ENCODE results near the gene LUZP1.
"Not testable (repeated sequence)": the region's sequence is repeated elsewhere in the genome, so short reads cannot be mapped to it uniquely, and the experiment has no call there.

The LUZP1 gene

DNA sequence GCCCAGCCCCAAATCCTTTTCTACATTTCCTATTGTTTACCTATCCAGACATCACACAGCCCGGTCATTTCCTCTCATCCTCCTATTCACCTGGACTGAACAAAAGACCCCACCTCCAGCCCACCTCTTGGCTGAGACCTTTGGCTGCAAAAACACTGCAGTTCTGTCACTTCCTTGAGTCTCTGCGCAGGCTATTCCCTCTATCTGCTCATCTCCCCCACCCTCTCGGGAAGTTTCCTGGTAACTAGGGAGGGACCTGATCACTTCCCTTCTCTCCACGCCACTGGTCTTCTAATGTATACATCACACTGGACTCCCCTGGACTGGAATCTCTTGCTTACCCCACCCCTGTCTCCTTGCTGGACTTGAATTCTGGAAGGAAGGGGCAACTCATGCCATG is 43.3 kb upstream of the LUZP1 start:
- 65% methylated on average over 2 of the region's 4 CpGs for WGBS (ENCODE audit: insufficient coverage)

DNA sequence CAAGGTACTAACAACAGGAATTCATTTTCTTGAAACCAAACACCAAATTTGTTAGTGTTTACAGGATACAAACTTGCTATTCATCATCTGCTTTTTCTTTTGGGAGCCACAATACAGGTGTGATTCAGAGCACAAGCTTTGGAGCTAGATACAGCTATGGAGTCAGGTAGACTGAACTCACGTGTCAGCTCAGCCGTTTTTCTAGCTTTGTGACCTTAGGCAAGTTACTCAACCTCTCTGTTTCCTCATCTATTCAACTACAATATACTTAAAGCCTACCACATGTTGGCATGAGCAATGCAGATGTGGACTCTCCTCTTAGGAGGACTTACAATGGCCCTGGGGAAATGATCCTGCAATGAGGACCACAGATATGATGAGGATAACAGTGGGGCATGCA is 42.3 kb upstream of the LUZP1 start:
- no peak overlapping the region for H3K4me3 ChIP-seq (ENCODE audit: control insufficient read depth in 1 of 7, extremely low read depth in 1 of 7, insufficient read depth in 4 of 7, low read depth in 2 of 7, low read length in 6 of 7)
- no peaks in the 10 kb centered on the region for H3K36me3 ChIP-seq (ENCODE audit: control insufficient read depth in 4 of 4, insufficient read depth in 4 of 4, low read length in 3 of 4)
- POLR2A ChIA-PET = no interaction called here
- H3K27ac ChIP-seq (ENCODE audit: insufficient read depth in 1 of 2, low read depth in 1 of 2, low read length in 2 of 2, poor library complexity in 1 of 2, severe bottlenecking in 2 of 2) = no peak overlapping the region
- peaks cover 0 to 4% (median 2%) of the 10 kb centered on the region in 4 experiments for H3K4me1 ChIP-seq (ENCODE audit: control extremely low read depth in 1 of 4, control insufficient read depth in 4 of 4, insufficient read depth in 4 of 4, low read length in 3 of 4)
- CTCF ChIA-PET = interaction anchor here (0.9 to 1.4 kb wide), 3 partner anchors 10 to 20 kb away, joined by 3 read pairs; no protein-coding TSS in a partner anchor
- H3K9me3 ChIP-seq (ENCODE audit: control extremely low read depth in 1 of 5, control insufficient read depth in 4 of 5, insufficient read depth in 2 of 5, low read depth in 1 of 5, low read length in 4 of 5) = no peaks in the 10 kb centered on the region
- WGBS (ENCODE audit: insufficient coverage) = no CpG with 5 or more reads among the region's 2 CpGs
- no peak for DNase-seq
- H3K27me3 ChIP-seq (replicated peaks in 2 of 5; ENCODE audit: control insufficient read depth in 4 of 5, insufficient read depth in 5 of 5, low read length in 4 of 5) = peaks cover 0 to 22% (median 6%) of the 10 kb centered on the region in 5 experiments

More for the DNA sequence above, 43.3 kb upstream of the LUZP1 start:
- Histone ChIP-seq H3K9me3 (ENCODE audit: control extremely low read depth in 1 of 5, control insufficient read depth in 4 of 5, insufficient read depth in 2 of 5, low read depth in 1 of 5, low read length in 4 of 5) (no peaks in the 10 kb centered on the region), H3K27ac (ENCODE audit: insufficient read depth in 1 of 2, low read depth in 1 of 2, low read length in 2 of 2, poor library complexity in 1 of 2, severe bottlenecking in 2 of 2) (no peak overlapping the region), H3K36me3 (ENCODE audit: control insufficient read depth in 4 of 4, insufficient read depth in 4 of 4, low read length in 3 of 4) (no peaks in the 10 kb centered on the region), H3K27me3 (replicated peaks in 2 of 5; ENCODE audit: control insufficient read depth in 4 of 5, insufficient read depth in 5 of 5, low read length in 4 of 5) (peaks cover 0 to 32% (median 10%) of the 10 kb centered on the region in 5 experiments), H3K4me1 (ENCODE audit: control extremely low read depth in 1 of 4, control insufficient read depth in 4 of 4, insufficient read depth in 4 of 4, low read length in 3 of 4) (peaks cover 0 to 8% (median 6%) of the 10 kb centered on the region in 4 experiments), H3K4me3 (ENCODE audit: control insufficient read depth in 1 of 7, extremely low read depth in 1 of 7, insufficient read depth in 4 of 7, low read depth in 2 of 7, low read length in 6 of 7) (no peak overlapping the region)
- POLR2A ChIA-PET = no interaction called here
- DNase-seq = no peak
- CTCF ChIA-PET = interaction anchor here (2.0 kb wide), 1 partner anchor 10 kb away, joined by 5 read pairs; no protein-coding TSS in a partner anchor

DNA sequence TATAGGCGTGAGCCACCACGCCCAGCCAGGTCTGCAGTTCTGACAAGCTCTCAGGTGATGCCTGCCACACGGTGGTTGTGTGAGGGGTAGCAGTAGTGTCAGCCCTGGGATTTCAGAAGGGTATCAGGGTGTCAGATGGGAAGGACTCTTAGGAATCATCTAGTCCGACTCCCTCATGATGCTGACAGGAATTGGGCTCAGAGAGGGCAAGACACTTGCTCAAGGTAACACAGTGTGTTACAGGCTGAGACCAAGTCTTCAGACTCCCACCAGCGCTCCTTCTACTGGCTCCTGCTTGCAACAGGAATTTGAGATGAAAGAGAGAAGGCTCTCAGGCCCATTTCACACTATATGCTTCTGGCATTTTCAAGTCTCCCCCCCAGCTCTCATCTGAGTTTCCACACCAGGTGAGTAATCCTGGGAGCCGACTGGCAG is 41.7 kb upstream of the LUZP1 start:
- Histone ChIP-seq H3K27ac (ENCODE audit: insufficient read depth in 1 of 2, low read depth in 1 of 2, low read length in 2 of 2, poor library complexity in 1 of 2, severe bottlenecking in 2 of 2) (no peak overlapping the region), H3K4me3 (ENCODE audit: control insufficient read depth in 1 of 7, extremely low read depth in 1 of 7, insufficient read depth in 4 of 7, low read depth in 2 of 7, low read length in 6 of 7) (no peak overlapping the region), H3K36me3 (ENCODE audit: control insufficient read depth in 4 of 4, insufficient read depth in 4 of 4, low read length in 3 of 4) (no peaks in the 10 kb centered on the region), H3K4me1 (ENCODE audit: control extremely low read depth in 1 of 4, control insufficient read depth in 4 of 4, insufficient read depth in 4 of 4, low read length in 3 of 4) (peaks cover 0 to 4% (median 2%) of the 10 kb centered on the region in 4 experiments), H3K9me3 (ENCODE audit: control extremely low read depth in 1 of 5, control insufficient read depth in 4 of 5, insufficient read depth in 2 of 5, low read depth in 1 of 5, low read length in 4 of 5) (no peaks in the 10 kb centered on the region), H3K27me3 (replicated peaks in 2 of 5; ENCODE audit: control insufficient read depth in 4 of 5, insufficient read depth in 5 of 5, low read length in 4 of 5) (peaks cover 0 to 16% (median 4%) of the 10 kb centered on the region in 5 experiments)
- 72% methylated on average over 5 of the region's 6 CpGs for WGBS (ENCODE audit: insufficient coverage)
- ChIA-PET POLR2A (no interaction called here), CTCF (interaction anchor here (0.8 to 1.4 kb wide), 4 partner anchors 10 to 20 kb away, joined by 3 read pairs; no protein-coding TSS in a partner anchor)
- DNase-seq = no peak

DNA sequence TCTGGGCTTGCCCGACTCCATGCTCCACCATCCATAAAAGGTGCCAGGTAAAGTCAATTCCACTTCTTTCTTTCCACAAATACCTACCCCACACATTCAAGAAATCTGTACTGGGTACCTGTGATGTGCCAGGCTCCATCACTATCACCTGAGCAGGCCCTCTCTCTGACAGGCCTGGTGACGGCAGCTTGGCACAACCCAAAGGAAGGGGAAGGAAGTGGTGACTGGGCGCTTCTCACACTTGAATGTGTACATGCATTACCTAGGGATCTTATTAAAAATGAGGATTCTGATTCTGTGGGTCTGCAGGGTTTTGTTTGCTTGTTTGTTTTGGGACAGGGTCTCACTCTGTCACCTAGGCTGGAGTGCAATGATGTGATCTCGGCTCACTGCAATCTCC is 41.1 kb upstream of the LUZP1 start:
- no peaks in the 10 kb centered on the region for H3K9me3 ChIP-seq (ENCODE audit: control extremely low read depth in 1 of 5, control insufficient read depth in 4 of 5, insufficient read depth in 2 of 5, low read depth in 1 of 5, low read length in 4 of 5)
- 90% methylated on average over 2 of the region's 4 CpGs for WGBS (ENCODE audit: insufficient coverage)
- H3K27me3 ChIP-seq (replicated peaks in 2 of 5; ENCODE audit: control insufficient read depth in 4 of 5, insufficient read depth in 5 of 5, low read length in 4 of 5) = peaks cover 0 to 11% (median 4%) of the 10 kb centered on the region in 5 experiments
- no peaks in the 10 kb centered on the region for H3K36me3 ChIP-seq (ENCODE audit: control insufficient read depth in 4 of 4, insufficient read depth in 4 of 4, low read length in 3 of 4)
- no peak overlapping the region for H3K27ac ChIP-seq (ENCODE audit: insufficient read depth in 1 of 2, low read depth in 1 of 2, low read length in 2 of 2, poor library complexity in 1 of 2, severe bottlenecking in 2 of 2)
- CTCF ChIA-PET = interaction anchor here (0.8 kb wide), 1 partner anchor 13 kb away, joined by 3 read pairs; no protein-coding TSS in a partner anchor
- no peak overlapping the region for H3K4me3 ChIP-seq (ENCODE audit: control insufficient read depth in 1 of 7, extremely low read depth in 1 of 7, insufficient read depth in 4 of 7, low read depth in 2 of 7, low read length in 6 of 7)
- peaks cover 0 to 4% (median 2%) of the 10 kb centered on the region in 4 experiments for H3K4me1 ChIP-seq (ENCODE audit: control extremely low read depth in 1 of 4, control insufficient read depth in 4 of 4, insufficient read depth in 4 of 4, low read length in 3 of 4)
- DNase-seq = peak; percentile 16 to 68 (median 58)
- POLR2A ChIA-PET = no interaction called here

DNA sequence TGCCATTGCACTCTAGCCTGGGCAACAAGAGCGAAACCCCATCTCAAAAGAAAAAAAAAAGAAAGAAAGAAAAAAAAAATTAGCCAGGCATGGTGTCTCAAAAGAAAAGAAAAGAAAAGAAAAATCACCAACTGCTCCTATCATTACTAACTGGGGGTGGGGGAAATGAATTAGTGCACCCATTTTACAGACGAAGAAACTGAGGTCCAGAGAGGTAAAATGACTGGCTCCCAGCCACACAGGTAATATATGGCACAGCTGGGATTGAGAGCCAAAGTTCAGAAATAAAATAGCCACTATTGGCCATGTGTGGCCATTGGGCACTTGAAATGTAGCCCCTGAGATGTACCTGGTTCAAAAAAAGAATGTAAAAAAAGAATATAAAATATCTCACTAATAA is 39.9 kb upstream of the LUZP1 start:
- POLR2A ChIA-PET = no interaction called here
- H3K9me3 ChIP-seq (ENCODE audit: control extremely low read depth in 1 of 5, control insufficient read depth in 4 of 5, insufficient read depth in 2 of 5, low read depth in 1 of 5, low read length in 4 of 5) = no peaks in the 10 kb centered on the region
- WGBS (ENCODE audit: insufficient coverage) = 100% methylated on average over 1 of the region's 2 CpGs
- H3K36me3 ChIP-seq (ENCODE audit: control insufficient read depth in 4 of 4, insufficient read depth in 4 of 4, low read length in 3 of 4) = no peaks in the 10 kb centered on the region
- H3K27me3 ChIP-seq (replicated peaks in 2 of 5; ENCODE audit: control insufficient read depth in 4 of 5, insufficient read depth in 5 of 5, low read length in 4 of 5) = peaks cover 0 to 10% (median 4%) of the 10 kb centered on the region in 5 experiments
- no peak overlapping the region for H3K27ac ChIP-seq (ENCODE audit: insufficient read depth in 1 of 2, low read depth in 1 of 2, low read length in 2 of 2, poor library complexity in 1 of 2, severe bottlenecking in 2 of 2)
- CTCF ChIA-PET = no interaction called here
- no peak overlapping the region for H3K4me3 ChIP-seq (ENCODE audit: control insufficient read depth in 1 of 7, extremely low read depth in 1 of 7, insufficient read depth in 4 of 7, low read depth in 2 of 7, low read length in 6 of 7)
- peaks cover 0 to 4% (median 2%) of the 10 kb centered on the region in 4 experiments for H3K4me1 ChIP-seq (ENCODE audit: control extremely low read depth in 1 of 4, control insufficient read depth in 4 of 4, insufficient read depth in 4 of 4, low read length in 3 of 4)
- no peak for DNase-seq

DNA sequence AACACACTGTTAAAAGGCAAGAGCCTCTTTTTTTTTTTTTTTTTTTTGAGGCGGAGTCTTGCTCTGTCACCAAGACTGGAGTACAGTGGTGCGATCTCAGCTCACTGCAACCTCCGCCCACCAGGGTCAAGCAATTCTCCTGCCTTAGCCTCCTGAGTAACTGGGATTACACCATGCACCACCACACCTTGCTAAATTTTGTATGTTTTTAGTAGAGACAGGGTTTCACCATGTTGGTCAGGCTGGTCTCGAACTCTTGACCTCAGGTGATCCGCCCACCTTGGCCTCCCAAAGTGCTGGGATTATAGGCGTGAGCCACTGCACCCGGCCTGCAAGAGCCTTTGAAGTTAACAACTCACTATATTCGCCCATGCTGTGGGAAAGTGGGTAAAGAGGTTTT is 39.1 kb upstream of the LUZP1 start:
- POLR2A ChIA-PET; H3K27me3 ChIP-seq (replicated peaks in 2 of 5; ENCODE audit: control insufficient read depth in 4 of 5, insufficient read depth in 5 of 5, low read length in 4 of 5); H3K36me3 ChIP-seq (ENCODE audit: control insufficient read depth in 4 of 4, insufficient read depth in 4 of 4, low read length in 3 of 4); DNase-seq; H3K4me1 ChIP-seq (ENCODE audit: control extremely low read depth in 1 of 4, control insufficient read depth in 4 of 4, insufficient read depth in 4 of 4, low read length in 3 of 4); H3K4me3 ChIP-seq (ENCODE audit: control insufficient read depth in 1 of 7, extremely low read depth in 1 of 7, insufficient read depth in 4 of 7, low read depth in 2 of 7, low read length in 6 of 7); H3K27ac ChIP-seq (ENCODE audit: insufficient read depth in 1 of 2, low read depth in 1 of 2, low read length in 2 of 2, poor library complexity in 1 of 2, severe bottlenecking in 2 of 2); H3K9me3 ChIP-seq (ENCODE audit: control extremely low read depth in 1 of 5, control insufficient read depth in 4 of 5, insufficient read depth in 2 of 5, low read depth in 1 of 5, low read length in 4 of 5): not testable (repeated sequence)
- 100% methylated on average over 3 of the region's 8 CpGs for WGBS (ENCODE audit: insufficient coverage)
- CTCF ChIA-PET = interaction anchor here (0.6 kb wide), 1 partner anchor 115 kb away, joined by 3 read pairs; no protein-coding TSS in a partner anchor

DNA sequence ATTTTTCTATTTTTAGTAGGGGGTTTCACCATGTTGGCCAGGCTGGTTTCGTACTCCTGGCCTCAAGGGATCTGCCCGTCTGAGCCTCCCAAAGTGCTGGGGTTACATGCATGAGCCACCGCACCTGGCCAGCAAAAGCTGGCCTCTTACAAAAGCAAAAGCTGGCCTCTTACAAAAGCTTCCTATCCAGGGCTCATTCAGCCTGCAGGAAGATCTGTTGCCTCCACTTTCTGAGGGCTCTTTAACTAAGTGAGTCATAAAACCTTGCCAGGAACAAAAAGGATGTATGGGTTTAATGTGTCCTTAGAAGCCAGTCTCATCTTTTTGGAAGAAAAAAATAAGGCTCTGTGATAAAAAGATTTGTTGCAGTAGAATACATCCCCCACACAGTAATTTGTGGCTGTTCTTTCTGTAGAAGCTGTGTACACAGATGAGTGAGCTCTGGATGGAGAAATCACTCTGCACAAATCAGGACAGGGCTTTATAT is 33.6 kb upstream of the LUZP1 start:
- H3K4me3 ChIP-seq (ENCODE audit: control insufficient read depth in 1 of 7, extremely low read depth in 1 of 7, insufficient read depth in 4 of 7, low read depth in 2 of 7, low read length in 6 of 7) = no peak overlapping the region
- no peaks in the 10 kb centered on the region for H3K4me1 ChIP-seq (ENCODE audit: control extremely low read depth in 1 of 4, control insufficient read depth in 4 of 4, insufficient read depth in 4 of 4, low read length in 3 of 4)
- POLR2A ChIA-PET = no interaction called here
- H3K9me3 ChIP-seq (ENCODE audit: control extremely low read depth in 1 of 5, control insufficient read depth in 4 of 5, insufficient read depth in 2 of 5, low read depth in 1 of 5, low read length in 4 of 5) = no peaks in the 10 kb centered on the region
- H3K36me3 ChIP-seq (ENCODE audit: control insufficient read depth in 4 of 4, insufficient read depth in 4 of 4, low read length in 3 of 4) = no peaks in the 10 kb centered on the region
- no peak overlapping the region for H3K27ac ChIP-seq (ENCODE audit: insufficient read depth in 1 of 2, low read depth in 1 of 2, low read length in 2 of 2, poor library complexity in 1 of 2, severe bottlenecking in 2 of 2)
- peaks cover 0 to 4% (median 0%) of the 10 kb centered on the region in 5 experiments for H3K27me3 ChIP-seq (replicated peaks in 2 of 5; ENCODE audit: control insufficient read depth in 4 of 5, insufficient read depth in 5 of 5, low read length in 4 of 5)
- 77% methylated on average over 3 of the region's 3 CpGs for WGBS (ENCODE audit: insufficient coverage)
- DNase-seq = no peak
- CTCF ChIA-PET = interaction anchor here (2.3 kb wide), 1 partner anchor 12 kb away, joined by 7 read pairs; no protein-coding TSS in a partner anchor

Data from common myeloid progenitor, CD34-positive (primary cell).